ENCODE data around the gene DLGAP1. TPM values are rescaled to one million over a fixed set of nuclear protein-coding genes. Genes with fewer than 3 reads are reported as not detected.
A peak's percentile ranks its signal among the peaks of the same experiment; 100 is the strongest.

The DLGAP1 gene
- total and polyA plus RNA-seq, 2 of the 13 experiments (the other 11 are each of a cell fraction or from before 2014, with no cell fraction given): 0.01 TPM; not detected in 1

GRCh38 chr18:3453540-3454364 is 1001.4 kb downstream of the DLGAP1 start (continued):
- no peak for TF ChIP-seq SP1 (IDR thresholded peaks at IDR 0.05)
- TF ChIP-seq SP1 (CRISPR knock-in tag; IDR thresholded peaks at IDR 0.05): no peak
- TF ChIP-seq ZMYM3 (CRISPR knock-in tag; IDR thresholded peaks at IDR 0.05): 0 out of 2 replicates have a peak, but pooled peaks have one; percentile 1
- no peak for TF ChIP-seq ZNF724P (CRISPR knock-in tag; IDR thresholded peaks at IDR 0.05; ENCODE audit: borderline replicate concordance)
- no peak for TF ChIP-seq ZFY (CRISPR knock-in tag; IDR thresholded peaks at IDR 0.05)
- TF ChIP-seq, protein P1, sequence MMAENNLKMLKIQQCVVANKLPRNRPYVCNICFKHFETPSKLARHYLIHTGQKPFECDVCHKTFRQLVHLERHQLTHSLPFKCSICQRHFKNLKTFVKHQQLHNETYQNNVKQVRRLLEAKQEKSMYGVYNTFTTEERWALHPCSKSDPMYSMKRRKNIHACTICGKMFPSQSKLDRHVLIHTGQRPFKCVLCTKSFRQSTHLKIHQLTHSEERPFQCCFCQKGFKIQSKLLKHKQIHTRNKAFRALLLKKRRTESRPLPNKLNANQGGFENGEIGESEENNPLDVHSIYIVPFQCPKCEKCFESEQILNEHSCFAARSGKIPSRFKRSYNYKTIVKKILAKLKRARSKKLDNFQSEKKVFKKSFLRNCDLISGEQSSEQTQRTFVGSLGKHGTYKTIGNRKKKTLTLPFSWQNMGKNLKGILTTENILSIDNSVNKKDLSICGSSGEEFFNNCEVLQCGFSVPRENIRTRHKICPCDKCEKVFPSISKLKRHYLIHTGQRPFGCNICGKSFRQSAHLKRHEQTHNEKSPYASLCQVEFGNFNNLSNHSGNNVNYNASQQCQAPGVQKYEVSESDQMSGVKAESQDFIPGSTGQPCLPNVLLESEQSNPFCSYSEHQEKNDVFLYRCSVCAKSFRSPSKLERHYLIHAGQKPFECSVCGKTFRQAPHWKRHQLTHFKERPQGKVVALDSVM (CRISPR knock-in tag; IDR thresholded peaks at IDR 0.05): peak; percentile 86
- no peak for TF ChIP-seq ZXDC (CRISPR knock-in tag; IDR thresholded peaks at IDR 0.05)
- TF ChIP-seq EZH2 (conservative IDR thresholded peaks at IDR 0.05; ENCODE audit: low read depth, low read length): no peak
- no peak for TF ChIP-seq JUNB (CRISPR knock-in tag; IDR thresholded peaks at IDR 0.05; ENCODE audit: borderline replicate concordance)
- TF ChIP-seq ISL2 (CRISPR knock-in tag; IDR thresholded peaks at IDR 0.05): 0 out of 2 replicates have a peak, but pooled peaks have one; percentile 32
- no peak for TF ChIP-seq ZNF569 (CRISPR knock-in tag; IDR thresholded peaks at IDR 0.05; ENCODE audit: borderline replicate concordance)
- TF ChIP-seq DBP (CRISPR knock-in tag; IDR thresholded peaks at IDR 0.05; ENCODE audit: not compliant biosample characterization): no peak
- TF ChIP-seq ZNF296 (CRISPR knock-in tag; conservative IDR thresholded peaks at IDR 0.05): no peak
- TF ChIP-seq MYPOP (CRISPR knock-in tag; IDR thresholded peaks at IDR 0.05): peak; percentile 70; the same call in 1 of the 2 replicates
- TF ChIP-seq KLF16 (CRISPR knock-in tag; IDR thresholded peaks at IDR 0.05): no peak
- no peak for TF ChIP-seq ZNF570 (CRISPR knock-in tag; IDR thresholded peaks at IDR 0.05; ENCODE audit: borderline replicate concordance)
- TF ChIP-seq, protein P2, sequence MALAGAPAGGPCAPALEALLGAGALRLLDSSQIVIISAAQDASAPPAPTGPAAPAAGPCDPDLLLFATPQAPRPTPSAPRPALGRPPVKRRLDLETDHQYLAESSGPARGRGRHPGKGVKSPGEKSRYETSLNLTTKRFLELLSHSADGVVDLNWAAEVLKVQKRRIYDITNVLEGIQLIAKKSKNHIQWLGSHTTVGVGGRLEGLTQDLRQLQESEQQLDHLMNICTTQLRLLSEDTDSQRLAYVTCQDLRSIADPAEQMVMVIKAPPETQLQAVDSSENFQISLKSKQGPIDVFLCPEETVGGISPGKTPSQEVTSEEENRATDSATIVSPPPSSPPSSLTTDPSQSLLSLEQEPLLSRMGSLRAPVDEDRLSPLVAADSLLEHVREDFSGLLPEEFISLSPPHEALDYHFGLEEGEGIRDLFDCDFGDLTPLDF (CRISPR knock-in tag; IDR thresholded peaks at IDR 0.05): no peak
- TF ChIP-seq NBN (conservative IDR thresholded peaks at IDR 0.05): no peak
- no peak for TF ChIP-seq ZNF20 (CRISPR knock-in tag; IDR thresholded peaks at IDR 0.05)
- no peak for TF ChIP-seq MAFK (conservative IDR thresholded peaks at IDR 0.05 in 1 of 2, IDR thresholded peaks at IDR 0.05 in 1 of 2; ENCODE audit: low read length in 2 of 2)
- no peak for TF ChIP-seq GFI1 (CRISPR knock-in tag; IDR thresholded peaks at IDR 0.05; ENCODE audit: borderline replicate concordance)
- no peak for TF ChIP-seq U2AF2 (IDR thresholded peaks at IDR 0.05; ENCODE audit: low read depth, low read length)

Data from HepG2 (cell line).